GM10248 (cell line): ENCODE results near the gene PTPN1.

Experiments used
- CTCF ChIA-PET: fragments of 300-600 bp; sonication (Branson Sonifier 250); formaldehyde crosslinking; extraction: SDS; loops from one replicate; lab custom pipeline; 2021; ENCODE audit warnings: antibody characterized with exemption; lab: Yijun Ruan, JAX
- POLR2A ChIA-PET: fragments of 350-650 bp; sonication (Branson Sonifier 250); formaldehyde crosslinking; extraction: SDS; loops from one replicate; lab custom pipeline; 2020; ENCODE audit warnings: antibody characterized with exemption; lab: Yijun Ruan, JAX
- DNase-seq: peaks from one replicate; pipeline ENCODE4 v3.0.0; 2012; ENCODE audit errors: extremely low spot score
- CTCF ChIP-seq: IDR thresholded peaks from 2 replicates; pipeline ENCODE4 v1.5.1; 2012; ENCODE audit warnings: mild to moderate bottlenecking, low read depth; ENCODE audit errors: extremely low read depth, missing control alignments, control extremely low read depth

PTPN1 gene

GRCh38 chr20:50467174-50467573 lies 43.0 kb upstream of the PTPN1 start:
- ChIA-PET POLR2A (no interaction called here), CTCF (interaction anchor here (1.0 to 12.1 kb wide), 3 partner anchors 13 to 284 kb away, joined by 3 to 243 read pairs (median 3); partner anchors contain the start of gene CEBPB)
- DNase-seq = no peak
- no peak for TF ChIP-seq CTCF

GRCh38 chr20:50467718-50468356 lies 42.3 kb upstream of the PTPN1 start:
- CTCF ChIA-PET = interaction anchor here (0.9 to 12.1 kb wide), 3 partner anchors 10 to 284 kb away, joined by 3 to 243 read pairs (median 6); partner anchors contain the start of gene CEBPB
- POLR2A ChIA-PET = no interaction called here
- no peak for TF ChIP-seq CTCF
- no peak for DNase-seq

DNA sequence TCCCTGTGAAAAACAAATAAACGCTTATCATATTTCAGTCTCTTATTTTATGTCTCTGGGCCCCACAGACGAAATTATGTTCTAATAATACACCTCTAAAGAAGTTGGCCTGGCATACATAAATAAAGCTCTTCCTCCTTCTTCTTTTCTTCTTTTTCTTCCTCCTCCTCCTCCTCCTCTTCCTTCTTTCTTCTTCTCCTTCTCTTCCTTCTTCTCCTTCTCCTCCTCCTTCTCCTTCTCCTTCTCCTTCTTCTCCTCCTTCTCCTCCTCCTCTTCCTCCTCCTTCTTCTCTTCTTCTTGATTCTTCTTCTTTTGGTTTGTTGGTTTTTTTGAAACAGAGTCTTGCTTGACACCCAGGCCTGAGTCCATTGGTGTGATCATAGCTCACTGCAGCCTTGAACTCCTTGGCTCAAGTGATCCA lies 41.8 kb upstream of the PTPN1 start:
- TF ChIP-seq CTCF = no peak
- DNase-seq = no peak
- CTCF ChIA-PET = interaction anchor here (0.9 to 12.1 kb wide), 5 partner anchors 10 to 285 kb away, joined by 3 to 243 read pairs (median 6); partner anchors contain the start of gene CEBPB
- POLR2A ChIA-PET = no interaction called here

DNA sequence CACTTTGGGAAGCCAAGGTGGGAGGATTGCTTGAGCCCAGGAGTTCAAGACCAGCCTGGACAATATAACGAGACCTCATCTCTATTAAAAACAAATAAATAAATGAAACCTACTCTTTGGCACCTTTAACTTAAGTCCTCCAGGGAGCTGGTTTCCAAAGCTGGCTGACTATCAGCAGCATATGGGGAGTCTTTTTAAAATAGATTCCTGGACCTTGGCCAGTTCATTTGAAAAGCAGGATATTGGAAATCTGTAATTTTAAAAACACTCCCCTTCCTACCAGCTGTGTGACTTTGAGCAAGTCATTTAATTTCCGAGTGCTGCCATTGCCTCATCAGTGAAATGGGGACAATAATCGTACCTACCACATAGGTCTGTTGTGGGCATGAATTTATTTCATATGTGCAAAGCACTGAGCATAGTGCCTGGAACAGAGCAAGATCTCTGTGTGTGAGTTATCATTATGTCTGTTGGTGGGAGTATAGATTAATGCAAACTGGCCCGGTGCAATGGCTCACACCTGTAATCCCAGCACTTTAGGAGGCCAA lies 40.9 kb upstream of the PTPN1 start:
- no peak for DNase-seq
- CTCF ChIA-PET = interaction anchor here (0.8 to 12.1 kb wide), 7 partner anchors 9 to 286 kb away, joined by 3 to 243 read pairs (median 6); partner anchors contain the start of gene CEBPB
- POLR2A ChIA-PET = no interaction called here
- no peak for TF ChIP-seq CTCF

DNA sequence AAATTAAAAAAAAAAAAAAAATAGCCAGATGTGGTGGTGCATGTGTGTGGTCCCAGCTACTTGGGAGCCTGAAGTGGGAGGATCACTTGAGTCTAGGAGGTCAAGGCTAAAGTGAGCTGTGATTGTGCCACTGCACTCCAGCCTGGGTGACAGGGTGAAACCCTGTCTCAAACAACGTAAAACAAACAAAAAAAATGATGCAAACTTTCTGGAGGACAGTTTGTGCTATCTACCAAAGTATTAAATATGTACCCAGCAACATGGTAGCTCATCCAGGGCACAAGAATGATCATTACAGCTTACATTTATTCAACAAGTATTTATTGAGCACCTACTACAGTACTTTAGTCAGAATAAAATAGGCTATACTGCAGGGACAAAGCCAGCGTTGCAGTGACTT lies 40.4 kb upstream of the PTPN1 start:
- TF ChIP-seq CTCF = no peak
- ChIA-PET CTCF (interaction anchor here (0.8 to 12.1 kb wide), 6 partner anchors 9 to 286 kb away, joined by 3 to 243 read pairs (median 5); partner anchors contain the start of gene CEBPB), POLR2A (no interaction called here)
- no peak for DNase-seq

DNA sequence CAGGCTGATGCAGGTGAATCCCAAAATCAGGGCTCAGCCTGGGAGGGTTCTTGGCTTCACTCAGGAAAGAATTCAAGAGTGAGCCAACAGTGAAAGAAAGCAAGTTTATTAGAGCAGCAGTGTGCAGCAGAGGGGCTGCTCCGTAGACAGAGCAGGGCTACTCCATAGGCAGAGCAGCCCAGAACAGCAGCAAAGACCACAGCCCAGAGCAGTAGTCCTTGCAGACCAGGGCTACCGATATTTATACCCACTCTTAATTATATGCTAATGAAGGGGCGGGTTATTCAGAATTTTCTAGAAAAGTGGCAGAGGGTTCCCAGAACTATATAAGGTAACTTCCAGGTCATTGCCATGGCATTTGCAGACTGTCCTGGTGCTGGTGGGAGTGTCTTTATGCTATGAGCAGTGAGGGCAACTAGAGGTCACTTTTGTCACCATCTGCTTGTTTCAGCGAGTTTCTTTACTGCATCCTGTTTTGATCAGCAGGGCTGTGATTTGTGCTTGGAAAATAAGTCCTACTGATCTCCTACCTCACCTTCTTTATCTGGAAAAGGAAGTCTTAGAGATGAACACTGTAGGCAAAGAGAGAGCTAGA lies 39.8 kb upstream of the PTPN1 start:
- TF ChIP-seq CTCF = no peak
- POLR2A ChIA-PET = no interaction called here
- CTCF ChIA-PET = interaction anchor here (0.8 to 12.1 kb wide), 7 partner anchors 8 to 287 kb away, joined by 3 to 243 read pairs (median 5); partner anchors contain the start of gene CEBPB
- no peak for DNase-seq
